Skeletal muscle satellite cell (primary cell): ENCODE results near the gene CCDC110.

Source experiments
- H3K27me3 ChIP-seq: 2 replicates; pipeline ENCODE4 v1.7.0; 2013; ENCODE audit warnings: low read length; ENCODE audit not compliant: control insufficient read depth, insufficient read depth
- H3K36me3 ChIP-seq: 2 replicates; pipeline ENCODE4 v1.7.0; 2013; ENCODE audit warnings: mild to moderate bottlenecking, control low read depth, low read length; ENCODE audit not compliant: insufficient read depth
- H3K4me1 ChIP-seq: 2 replicates; pipeline ENCODE4 v1.7.0; 2013; ENCODE audit warnings: low read length; ENCODE audit not compliant: control insufficient read depth, insufficient read depth
- H3K4me2 ChIP-seq: 2 replicates; pipeline ENCODE4 v1.7.0; 2013; ENCODE audit warnings: mild to moderate bottlenecking, low read length
- H3K4me3 ChIP-seq: 2 replicates; pipeline ENCODE4 v1.7.0; 2013; ENCODE audit warnings: low read length
- H3K9ac ChIP-seq: 2 replicates; pipeline ENCODE4 v1.7.0; 2013; ENCODE audit warnings: mild to moderate bottlenecking, low read depth, low read length, moderate library complexity
- H3K9me3 ChIP-seq: replicated peaks from 2 replicates; pipeline ENCODE4 v1.7.0; 2013; ENCODE audit warnings: mild to moderate bottlenecking, control low read depth, low read length

Gene CCDC110

GRCh38 chr4:185411849-185412248, 59.7 kb downstream of the CCDC110 start:
- H3K4me1 ChIP-seq, result no peaks in the 10 kb centered on the region

GRCh38 chr4:185408432-185408831, 63.1 kb downstream of the CCDC110 start:
- Histone ChIP-seq H3K4me3 (no peak overlapping the region), H3K27me3 (no peaks in the 10 kb centered on the region), H3K9me3 (no peaks in the 10 kb centered on the region), H3K9ac (no peak overlapping the region), H3K36me3 (peaks cover 44% of the 10 kb centered on the region), H3K4me2 (no peak overlapping the region), H3K4me1 (no peaks in the 10 kb centered on the region)

More at GRCh38 chr4:185411849-185412248, 59.7 kb downstream of the CCDC110 start:
- no peaks in the 10 kb centered on the region for H3K9me3 ChIP-seq
- no peak overlapping the region for H3K9ac ChIP-seq
- H3K4me3 ChIP-seq, result no peak overlapping the region
- peaks cover 50% of the 10 kb centered on the region for H3K36me3 ChIP-seq
- H3K27me3 ChIP-seq, result no peaks in the 10 kb centered on the region
- no peak overlapping the region for H3K4me2 ChIP-seq

GRCh38 chr4:185405296-185405999, 66.1 kb downstream of the CCDC110 start:
- H3K9ac ChIP-seq, result no peak overlapping the region
- H3K4me3 ChIP-seq, result no peak overlapping the region
- H3K4me2 ChIP-seq, result no peak overlapping the region
- H3K9me3 ChIP-seq, result no peaks in the 10 kb centered on the region
- H3K36me3 ChIP-seq, result peaks cover 40% of the 10 kb centered on the region
- H3K4me1 ChIP-seq, result no peaks in the 10 kb centered on the region
- no peaks in the 10 kb centered on the region for H3K27me3 ChIP-seq

- H3K4me2 ChIP-seq, result no peak overlapping the region
- H3K9ac ChIP-seq, result no peak overlapping the region
- H3K4me3 ChIP-seq, result no peak overlapping the region
- H3K4me1 ChIP-seq, result no peaks in the 10 kb centered on the region
- H3K36me3 ChIP-seq, result peaks cover 48% of the 10 kb centered on the region
- H3K9me3 ChIP-seq, result no peaks in the 10 kb centered on the region
- H3K27me3 ChIP-seq, result no peaks in the 10 kb centered on the region
These were observed 67.5 kb downstream of the CCDC110 start for GRCh38 chr4:185404031-185404430.

- H3K9me3 ChIP-seq, result no peaks in the 10 kb centered on the region
- H3K36me3 ChIP-seq, result peaks cover 26% of the 10 kb centered on the region
- H3K4me1 ChIP-seq, result peaks cover 17% of the 10 kb centered on the region
- H3K4me3 ChIP-seq, result no peak overlapping the region
- H3K4me2 ChIP-seq, result peak overlapping the region; percentile 1
- H3K27me3 ChIP-seq, result no peaks in the 10 kb centered on the region
- H3K9ac ChIP-seq, result no peak overlapping the region
These were observed 72.1 kb downstream of the CCDC110 start for GRCh38 chr4:185399466-185399865.

- H3K4me1 ChIP-seq, result peaks cover 20% of the 10 kb centered on the region
- no peaks in the 10 kb centered on the region for H3K9me3 ChIP-seq
- H3K4me2 ChIP-seq, result peak overlapping the region; percentile 23
- H3K9ac ChIP-seq, result no peak overlapping the region
- H3K4me3 ChIP-seq, result no peak overlapping the region
- peaks cover 26% of the 10 kb centered on the region for H3K36me3 ChIP-seq
- H3K27me3 ChIP-seq, result no peaks in the 10 kb centered on the region
These were observed 72.9 kb downstream of the CCDC110 start for GRCh38 chr4:185398618-185399017.

GRCh38 chr4:185396724-185397385, 74.7 kb downstream of the CCDC110 start, which contains the start of gene ANKRD37:
Gene ANKRD37, plus strand, starts transcription at chr4:185396841. Its CDS starts 83 bp downstream, at chr4:185396924.
- Histone ChIP-seq H3K36me3 (peaks cover 17% of the 10 kb centered on the region), H3K4me3 (peak within 1 kb of the TSS; percentile 82), H3K4me1 (peaks cover 20% of the 10 kb centered on the region)

GRCh38 chr4:185395956-185396723, 75.4 kb downstream of the CCDC110 start:
- Histone ChIP-seq H3K4me2 (peak overlapping the region; percentile 98), H3K9ac (peak overlapping the region; percentile 92), H3K9me3 (no peaks in the 10 kb centered on the region), H3K4me3 (peak overlapping the region; percentile 82), H3K36me3 (peaks cover 16% of the 10 kb centered on the region), H3K27me3 (no peaks in the 10 kb centered on the region), H3K4me1 (peaks cover 20% of the 10 kb centered on the region)

More at GRCh38 chr4:185396724-185397385, 74.7 kb downstream of the CCDC110 start, which contains the start of gene ANKRD37:
- peak within 1 kb of the TSS; percentile 98 for H3K4me2 ChIP-seq
- no peaks in the 10 kb centered on the region for H3K27me3 ChIP-seq
- no peaks in the 10 kb centered on the region for H3K9me3 ChIP-seq
- peak within 1 kb of the TSS; percentile 92 for H3K9ac ChIP-seq

GRCh38 chr4:185395238-185395955, 76.1 kb downstream of the CCDC110 start, which contains the start of gene LRP2BP:
Gene LRP2BP, minus strand, starts transcription at chr4:185395924. Its CDS starts 17,738 bp downstream, at chr4:185378186.
- peak within 1 kb of the TSS; percentile 98 for H3K4me2 ChIP-seq
- no peaks in the 10 kb centered on the region for H3K9me3 ChIP-seq
- peak within 1 kb of the TSS; percentile 92 for H3K9ac ChIP-seq
- peak within 1 kb of the TSS; percentile 82 for H3K4me3 ChIP-seq
- peaks cover 20% of the 10 kb centered on the region for H3K4me1 ChIP-seq
- peaks cover 16% of the 10 kb centered on the region for H3K36me3 ChIP-seq
- no peaks in the 10 kb centered on the region for H3K27me3 ChIP-seq
